22Rv1 (cell line): ENCODE measurements around the gene MAP2.

Experiments
- ZFX ChIP-seq: fragments of 450-650 bp; IDR thresholded peaks from 2 replicates; pipeline ENCODE4 v1.6.1; 2017; ENCODE audit warnings: antibody characterized with exemption, borderline replicate concordance
- TF ChIP-seq, protein P1 (sequence below): fragments of 450-650 bp; IDR thresholded peaks from 2 replicates; pipeline ENCODE4 v1.5.1; 2017; ENCODE audit warnings: mild to moderate bottlenecking

DNA sequence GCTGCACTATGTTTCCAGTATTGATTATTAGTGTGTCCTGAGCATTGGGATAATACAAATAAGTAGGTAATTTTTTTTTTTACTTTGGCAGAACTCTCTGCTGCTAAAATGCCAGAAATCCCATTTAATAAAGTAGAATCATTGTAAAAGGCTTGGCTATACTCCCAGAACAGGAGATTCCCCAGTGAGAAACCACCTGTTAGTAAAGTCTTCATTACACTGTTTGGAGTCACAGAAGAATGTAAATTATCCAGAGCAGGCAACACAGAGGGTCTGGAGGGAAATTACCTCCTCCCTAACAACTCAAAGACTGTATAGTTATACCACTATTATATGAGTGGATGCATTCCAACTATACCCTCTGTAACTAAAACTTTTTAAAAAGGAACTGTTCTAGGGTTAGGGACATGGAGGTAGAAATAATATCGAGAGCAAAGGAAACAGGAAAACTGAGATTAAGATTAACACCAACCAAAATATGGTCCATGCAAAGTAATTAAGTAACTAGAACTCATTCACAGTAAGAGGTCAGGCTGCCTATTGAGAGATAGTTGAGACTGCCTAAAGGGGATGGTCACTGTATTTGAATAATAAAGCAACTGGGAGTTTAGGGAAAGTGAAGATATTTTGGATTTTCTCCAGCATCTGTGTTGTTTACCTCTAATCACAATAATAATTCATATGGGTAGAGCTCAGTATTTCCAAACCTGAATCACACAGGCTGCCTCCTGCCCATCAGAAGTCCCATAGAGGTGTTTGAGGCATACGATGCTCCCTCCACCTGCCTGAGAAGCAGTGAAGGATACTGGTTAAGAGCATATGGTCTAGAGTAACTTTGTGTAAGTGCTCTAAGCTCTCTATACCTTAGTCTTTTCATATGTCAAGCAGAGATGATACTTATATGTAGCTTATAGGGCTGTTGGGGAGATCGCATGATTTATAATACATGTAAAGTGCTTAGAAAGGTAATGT is 34.4 kb downstream of the MAP2 start:
- TF ChIP-seq, protein P1, sequence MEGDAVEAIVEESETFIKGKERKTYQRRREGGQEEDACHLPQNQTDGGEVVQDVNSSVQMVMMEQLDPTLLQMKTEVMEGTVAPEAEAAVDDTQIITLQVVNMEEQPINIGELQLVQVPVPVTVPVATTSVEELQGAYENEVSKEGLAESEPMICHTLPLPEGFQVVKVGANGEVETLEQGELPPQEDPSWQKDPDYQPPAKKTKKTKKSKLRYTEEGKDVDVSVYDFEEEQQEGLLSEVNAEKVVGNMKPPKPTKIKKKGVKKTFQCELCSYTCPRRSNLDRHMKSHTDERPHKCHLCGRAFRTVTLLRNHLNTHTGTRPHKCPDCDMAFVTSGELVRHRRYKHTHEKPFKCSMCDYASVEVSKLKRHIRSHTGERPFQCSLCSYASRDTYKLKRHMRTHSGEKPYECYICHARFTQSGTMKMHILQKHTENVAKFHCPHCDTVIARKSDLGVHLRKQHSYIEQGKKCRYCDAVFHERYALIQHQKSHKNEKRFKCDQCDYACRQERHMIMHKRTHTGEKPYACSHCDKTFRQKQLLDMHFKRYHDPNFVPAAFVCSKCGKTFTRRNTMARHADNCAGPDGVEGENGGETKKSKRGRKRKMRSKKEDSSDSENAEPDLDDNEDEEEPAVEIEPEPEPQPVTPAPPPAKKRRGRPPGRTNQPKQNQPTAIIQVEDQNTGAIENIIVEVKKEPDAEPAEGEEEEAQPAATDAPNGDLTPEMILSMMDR, result no peak
- TF ChIP-seq ZFX, result no peak
